IPS-11a (cell line): ENCODE data around the gene MS4A14.
"Not testable (repeated sequence)": the region's sequence is repeated elsewhere in the genome, so short reads cannot be mapped to it uniquely, and the experiment has no call there.

Experiments
- H3K4me3 ChIP-seq: one replicate; pipeline ENCODE4 v1.5.1; 2013; ENCODE audit warnings: low read depth, low read length, control low read depth

Gene MS4A14

GRCh38 chr11:60396382-60396781 lies at the start of gene MS4A14:
TSS of gene MS4A14 (plus strand) at chr11:60396459. CDS start at chr11:60396579, 120 bp downstream.
- no peak within 1 kb of the TSS for H3K4me3 ChIP-seq

- H3K4me3 ChIP-seq: no peak overlapping the region
These were observed 49.0 kb upstream of the MS4A14 start for GRCh38 chr11:60347084-60347797.

GRCh38 chr11:60348116-60348515 lies 48.1 kb upstream of the MS4A14 start:
- no peak overlapping the region for H3K4me3 ChIP-seq

- no peak overlapping the region for H3K4me3 ChIP-seq
These were observed 46.3 kb upstream of the MS4A14 start for GRCh38 chr11:60349990-60350389.

- H3K4me3 ChIP-seq: no peak overlapping the region
These were observed 38.5 kb upstream of the MS4A14 start for GRCh38 chr11:60357771-60358170.

GRCh38 chr11:60360621-60361020 lies 35.6 kb upstream of the MS4A14 start:
- no peak overlapping the region for H3K4me3 ChIP-seq

- no peak overlapping the region for H3K4me3 ChIP-seq
These were observed 34.0 kb upstream of the MS4A14 start for GRCh38 chr11:60362241-60362640.

- no peak overlapping the region for H3K4me3 ChIP-seq
These were observed 32.5 kb upstream of the MS4A14 start for GRCh38 chr11:60363542-60364470.

- H3K4me3 ChIP-seq: not testable (repeated sequence)
These were observed 29.9 kb upstream of the MS4A14 start for GRCh38 chr11:60366262-60366904.

GRCh38 chr11:60367009-60367408 lies 29.2 kb upstream of the MS4A14 start:
- no peak overlapping the region for H3K4me3 ChIP-seq

GRCh38 chr11:60367896-60368295 lies 28.4 kb upstream of the MS4A14 start:
- no peak overlapping the region for H3K4me3 ChIP-seq

GRCh38 chr11:60370252-60370810 lies 25.9 kb upstream of the MS4A14 start:
- H3K4me3 ChIP-seq: no peak overlapping the region

- H3K4me3 ChIP-seq: no peak overlapping the region
These were observed 25.4 kb upstream of the MS4A14 start for GRCh38 chr11:60370811-60371298.

- H3K4me3 ChIP-seq: no peak overlapping the region
These were observed 24.9 kb upstream of the MS4A14 start for GRCh38 chr11:60371386-60371785.

- H3K4me3 ChIP-seq: no peak overlapping the region
These were observed 24.4 kb upstream of the MS4A14 start for GRCh38 chr11:60371854-60372253.

- no peak overlapping the region for H3K4me3 ChIP-seq
These were observed 23.5 kb upstream of the MS4A14 start for GRCh38 chr11:60372767-60373166.

GRCh38 chr11:60375316-60375715 lies 20.9 kb upstream of the MS4A14 start:
- no peak overlapping the region for H3K4me3 ChIP-seq

- no peak overlapping the region for H3K4me3 ChIP-seq
These were observed 19.7 kb upstream of the MS4A14 start for GRCh38 chr11:60376601-60377000.

GRCh38 chr11:60377401-60378136 lies 18.7 kb upstream of the MS4A14 start:
- no peak overlapping the region for H3K4me3 ChIP-seq

GRCh38 chr11:60378354-60378753 lies 17.9 kb upstream of the MS4A14 start, which contains the start of gene MS4A7:
TSS of gene MS4A7 (plus strand) at chr11:60378532. CDS start at chr11:60383142, 4,610 bp downstream.
- H3K4me3 ChIP-seq: no peak within 1 kb of the TSS
